ENCODE results near the gene SHC4.

The SHC4 gene

GRCh38 chr15:48983300-48983699, 19.6 kb upstream of the SHC4 start:
- Histone ChIP-seq H3K79me1 (replicated peaks; ENCODE audit: low read length, poor library complexity, severe bottlenecking) (no peaks in the 10 kb centered on the region), H2BK15ac (ENCODE audit: low read depth, poor library complexity, severe bottlenecking) (no peak overlapping the region), H3K14ac (ENCODE audit: low read length in 2 of 2) (no peak overlapping the region), H3K9me3 (ENCODE audit: control insufficient read depth, low read length) (no peaks in the 10 kb centered on the region), H4K8ac (ENCODE audit: low read length) (no peak overlapping the region), H2BK5ac (ENCODE audit: low read depth, low read length, poor library complexity, severe bottlenecking) (no peak overlapping the region), H3K9ac (ENCODE audit: low read length) (no peak overlapping the region), H4K91ac (ENCODE audit: low read length) (no peak overlapping the region), H2AFZ (ENCODE audit: low read depth, low read length) (no peak overlapping the region), H3K36me3 (ENCODE audit: control insufficient read depth in 1 of 2, insufficient read depth in 2 of 2, low read depth in 1 of 2, low read length in 2 of 2) (peaks cover 0 to 9% of the 10 kb centered on the region in 2 experiments), H3K27me3 (ENCODE audit: control insufficient read depth in 1 of 2, insufficient read depth in 1 of 2, low read length in 2 of 2) (peaks cover 0 to 3% of the 10 kb centered on the region in 2 experiments), H3K4me3 (ENCODE audit: insufficient read depth in 1 of 2, low read depth in 1 of 2, low read length in 2 of 2) (no peak overlapping the region), H2BK12ac (ENCODE audit: low read length in 2 of 2) (no peak overlapping the region), H3K27ac (ENCODE audit: low read length, poor library complexity, severe bottlenecking) (no peak overlapping the region), H3K4me2 (ENCODE audit: low read length, poor library complexity, severe bottlenecking) (no peak overlapping the region), H3K4ac (ENCODE audit: low read depth in 1 of 2, low read length in 2 of 2) (no peak overlapping the region), H3K23ac (ENCODE audit: low read length in 2 of 2) (no peak overlapping the region), H3K4me1 (ENCODE audit: control insufficient read depth, insufficient read depth, low read depth, low read length) (no peaks in the 10 kb centered on the region), H2AK5ac (ENCODE audit: low read length, severe bottlenecking) (no peak overlapping the region), H3K18ac (ENCODE audit: low read depth in 1 of 2, low read length in 2 of 2) (no peak overlapping the region), H2BK120ac (ENCODE audit: low read depth, low read length) (no peak overlapping the region)
- DNase-seq, result no peak
- 97% methylated on average over 5 of the region's 5 CpGs for WGBS

DNA sequence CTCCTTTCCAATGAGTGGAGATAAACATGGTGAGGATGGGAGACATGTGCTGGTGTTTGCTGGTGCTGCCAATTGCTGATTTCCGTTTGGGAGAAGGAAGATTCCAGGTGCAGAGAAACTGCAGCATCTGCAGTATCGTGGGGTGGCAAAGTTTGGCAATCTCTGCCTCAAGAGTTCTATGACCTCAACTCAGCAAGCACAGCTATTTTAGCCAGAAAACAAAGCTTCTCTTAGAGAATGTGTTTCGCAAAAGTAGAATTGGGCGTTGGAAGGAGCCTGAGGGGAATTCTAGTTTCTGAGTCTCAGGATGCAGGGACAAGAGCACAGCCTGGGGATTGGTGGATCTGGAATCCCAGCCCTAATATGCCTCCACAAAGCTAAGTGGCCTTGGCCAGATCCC, 18.2 kb upstream of the SHC4 start:
- WGBS, result 82% methylated on average over 4 of the region's 4 CpGs
- Histone ChIP-seq H3K27me3 (ENCODE audit: control insufficient read depth in 1 of 2, insufficient read depth in 1 of 2, low read length in 2 of 2) (peaks cover 0 to 3% of the 10 kb centered on the region in 2 experiments), H2BK15ac (ENCODE audit: low read depth, poor library complexity, severe bottlenecking) (no peak overlapping the region), H3K18ac (ENCODE audit: low read depth in 1 of 2, low read length in 2 of 2) (no peak overlapping the region), H3K4me2 (ENCODE audit: low read length, poor library complexity, severe bottlenecking) (no peak overlapping the region), H2AK5ac (ENCODE audit: low read length, severe bottlenecking) (no peak overlapping the region), H2BK120ac (ENCODE audit: low read depth, low read length) (no peak overlapping the region), H3K4ac (ENCODE audit: low read depth in 1 of 2, low read length in 2 of 2) (no peak overlapping the region), H3K4me1 (ENCODE audit: control insufficient read depth, insufficient read depth, low read depth, low read length) (no peaks in the 10 kb centered on the region), H2BK5ac (ENCODE audit: low read depth, low read length, poor library complexity, severe bottlenecking) (no peak overlapping the region), H4K91ac (ENCODE audit: low read length) (no peak overlapping the region), H2BK12ac (ENCODE audit: low read length in 2 of 2) (no peak overlapping the region), H3K27ac (ENCODE audit: low read length, poor library complexity, severe bottlenecking) (no peak overlapping the region), H3K9me3 (ENCODE audit: control insufficient read depth, low read length) (no peaks in the 10 kb centered on the region), H3K36me3 (ENCODE audit: control insufficient read depth in 1 of 2, insufficient read depth in 2 of 2, low read depth in 1 of 2, low read length in 2 of 2) (no peaks in the 10 kb centered on the region), H3K79me1 (replicated peaks; ENCODE audit: low read length, poor library complexity, severe bottlenecking) (no peaks in the 10 kb centered on the region), H4K8ac (ENCODE audit: low read length) (no peak overlapping the region), H3K9ac (ENCODE audit: low read length) (no peak overlapping the region), H3K23ac (ENCODE audit: low read length in 2 of 2) (no peak overlapping the region), H3K14ac (ENCODE audit: low read length in 2 of 2) (no peak overlapping the region), H3K4me3 (ENCODE audit: insufficient read depth in 1 of 2, low read depth in 1 of 2, low read length in 2 of 2) (no peak overlapping the region), H2AFZ (ENCODE audit: low read depth, low read length) (no peak overlapping the region)
- no peak for DNase-seq

- Histone ChIP-seq H2BK15ac (ENCODE audit: low read depth, poor library complexity, severe bottlenecking) (no peak overlapping the region), H3K23ac (ENCODE audit: low read length in 2 of 2) (no peak overlapping the region), H2BK12ac (ENCODE audit: low read length in 2 of 2) (no peak overlapping the region), H3K14ac (ENCODE audit: low read length in 2 of 2) (no peak overlapping the region), H3K4me2 (ENCODE audit: low read length, poor library complexity, severe bottlenecking) (no peak overlapping the region), H3K9me3 (ENCODE audit: control insufficient read depth, low read length) (no peaks in the 10 kb centered on the region), H3K36me3 (ENCODE audit: control insufficient read depth in 1 of 2, insufficient read depth in 2 of 2, low read depth in 1 of 2, low read length in 2 of 2) (no peaks in the 10 kb centered on the region), H3K9ac (ENCODE audit: low read length) (no peak overlapping the region), H4K91ac (ENCODE audit: low read length) (no peak overlapping the region), H2AFZ (ENCODE audit: low read depth, low read length) (no peak overlapping the region), H3K27ac (ENCODE audit: low read length, poor library complexity, severe bottlenecking) (no peak overlapping the region), H3K27me3 (ENCODE audit: control insufficient read depth in 1 of 2, insufficient read depth in 1 of 2, low read length in 2 of 2) (peaks cover 0 to 3% of the 10 kb centered on the region in 2 experiments), H2AK5ac (ENCODE audit: low read length, severe bottlenecking) (no peak overlapping the region), H2BK5ac (ENCODE audit: low read depth, low read length, poor library complexity, severe bottlenecking) (no peak overlapping the region), H3K4me3 (ENCODE audit: insufficient read depth in 1 of 2, low read depth in 1 of 2, low read length in 2 of 2) (no peak overlapping the region), H3K4ac (ENCODE audit: low read depth in 1 of 2, low read length in 2 of 2) (no peak overlapping the region), H3K18ac (ENCODE audit: low read depth in 1 of 2, low read length in 2 of 2) (no peak overlapping the region), H3K4me1 (ENCODE audit: control insufficient read depth, insufficient read depth, low read depth, low read length) (peaks cover 6% of the 10 kb centered on the region), H4K8ac (ENCODE audit: low read length) (peak overlapping the region; percentile 49), H2BK120ac (ENCODE audit: low read depth, low read length) (no peak overlapping the region), H3K79me1 (replicated peaks; ENCODE audit: low read length, poor library complexity, severe bottlenecking) (no peaks in the 10 kb centered on the region)
- no peak for DNase-seq
- WGBS, result 94% methylated on average over 1 of the region's 2 CpGs
Measured at GRCh38 chr15:48978638-48979037, 14.9 kb upstream of the SHC4 start.

- H3K27me3 ChIP-seq (ENCODE audit: control insufficient read depth in 1 of 2, insufficient read depth in 1 of 2, low read length in 2 of 2), result peaks cover 0 to 1% of the 10 kb centered on the region in 2 experiments
- H2BK120ac ChIP-seq (ENCODE audit: low read depth, low read length), result peak overlapping the region; percentile 9
- no peaks in the 10 kb centered on the region for H3K9me3 ChIP-seq (ENCODE audit: control insufficient read depth, low read length)
- H3K4me1 ChIP-seq (ENCODE audit: control insufficient read depth, insufficient read depth, low read depth, low read length), result peaks cover 11% of the 10 kb centered on the region
- peak overlapping the region; percentile 87 for H3K9ac ChIP-seq (ENCODE audit: low read length)
- H3K4me2 ChIP-seq (ENCODE audit: low read length, poor library complexity, severe bottlenecking), result no peak overlapping the region
- peak overlapping the region; percentile 20 to 79 for H3K4ac ChIP-seq (ENCODE audit: low read depth in 1 of 2, low read length in 2 of 2)
- H4K8ac ChIP-seq (ENCODE audit: low read length), result peak overlapping the region; percentile 90
- H3K14ac ChIP-seq (ENCODE audit: low read length in 2 of 2), result no peak overlapping the region
- peak overlapping the region; percentile 8 for H2AK5ac ChIP-seq (ENCODE audit: low read length, severe bottlenecking)
- peak overlapping the region in 1 of 2 experiments; percentile 70 for H2BK12ac ChIP-seq (ENCODE audit: low read length in 2 of 2)
- 90% methylated on average over 15 of the region's 17 CpGs for WGBS
- peak overlapping the region in 1 of 2 experiments; percentile 76 for H3K4me3 ChIP-seq (ENCODE audit: insufficient read depth in 1 of 2, low read depth in 1 of 2, low read length in 2 of 2)
- H2AFZ ChIP-seq (ENCODE audit: low read depth, low read length), result no peak overlapping the region
- no peak overlapping the region for H2BK5ac ChIP-seq (ENCODE audit: low read depth, low read length, poor library complexity, severe bottlenecking)
- H3K27ac ChIP-seq (ENCODE audit: low read length, poor library complexity, severe bottlenecking), result no peak overlapping the region
- H2BK15ac ChIP-seq (ENCODE audit: low read depth, poor library complexity, severe bottlenecking), result no peak overlapping the region
- H4K91ac ChIP-seq (ENCODE audit: low read length), result peak overlapping the region; percentile 1
- H3K36me3 ChIP-seq (ENCODE audit: control insufficient read depth in 1 of 2, insufficient read depth in 2 of 2, low read depth in 1 of 2, low read length in 2 of 2), result no peaks in the 10 kb centered on the region
- H3K18ac ChIP-seq (ENCODE audit: low read depth in 1 of 2, low read length in 2 of 2), result peak overlapping the region; percentile 38 to 46
- no peak overlapping the region for H3K23ac ChIP-seq (ENCODE audit: low read length in 2 of 2)
- no peaks in the 10 kb centered on the region for H3K79me1 ChIP-seq (replicated peaks; ENCODE audit: low read length, poor library complexity, severe bottlenecking)
- DNase-seq, result no peak
Measured at GRCh38 chr15:48976444-48977088, 12.8 kb upstream of the SHC4 start.
